ENCODE data around the gene SAMD10. TPM values are rescaled to one million over a fixed set of nuclear protein-coding genes. Genes with fewer than 3 reads are reported as not detected.
"Not testable (repeated sequence)": the region's sequence is repeated elsewhere in the genome, so short reads cannot be mapped to it uniquely, and the experiment has no call there.

Gene SAMD10
- total and polyA plus RNA-seq, 3 donors from 2014 or later, result 3.9 to 10.7 (median 6.2) TPM

DNA sequence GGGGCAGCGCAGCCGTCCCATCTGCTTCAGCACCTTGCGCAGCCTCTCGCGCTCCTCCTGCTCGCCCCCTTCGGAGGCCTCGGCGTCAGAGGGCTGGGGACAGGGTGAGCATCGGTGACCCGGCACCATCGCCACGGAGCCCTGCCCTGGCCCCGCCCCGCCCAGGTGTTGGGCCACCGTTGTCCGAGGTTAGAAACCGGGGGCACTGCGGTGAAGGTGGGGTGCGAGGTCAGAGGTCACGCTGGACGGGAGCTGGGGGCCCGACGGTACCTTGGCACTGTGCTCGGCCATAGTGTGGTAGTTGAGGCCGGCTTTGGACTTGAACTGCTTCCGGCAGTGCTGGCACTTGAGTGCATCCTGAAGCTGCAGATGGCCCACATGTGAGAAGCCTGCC is 16.1 kb downstream of the SAMD10 start:
- WGBS, 2 donors, result 89 to 100% methylated on average over 2 to 27 of the region's 27 CpGs
- DNase-seq, result no peak
- no peak for TF ChIP-seq POLR2A (IDR thresholded peaks at IDR 0.05)
- TF ChIP-seq, protein P1, sequence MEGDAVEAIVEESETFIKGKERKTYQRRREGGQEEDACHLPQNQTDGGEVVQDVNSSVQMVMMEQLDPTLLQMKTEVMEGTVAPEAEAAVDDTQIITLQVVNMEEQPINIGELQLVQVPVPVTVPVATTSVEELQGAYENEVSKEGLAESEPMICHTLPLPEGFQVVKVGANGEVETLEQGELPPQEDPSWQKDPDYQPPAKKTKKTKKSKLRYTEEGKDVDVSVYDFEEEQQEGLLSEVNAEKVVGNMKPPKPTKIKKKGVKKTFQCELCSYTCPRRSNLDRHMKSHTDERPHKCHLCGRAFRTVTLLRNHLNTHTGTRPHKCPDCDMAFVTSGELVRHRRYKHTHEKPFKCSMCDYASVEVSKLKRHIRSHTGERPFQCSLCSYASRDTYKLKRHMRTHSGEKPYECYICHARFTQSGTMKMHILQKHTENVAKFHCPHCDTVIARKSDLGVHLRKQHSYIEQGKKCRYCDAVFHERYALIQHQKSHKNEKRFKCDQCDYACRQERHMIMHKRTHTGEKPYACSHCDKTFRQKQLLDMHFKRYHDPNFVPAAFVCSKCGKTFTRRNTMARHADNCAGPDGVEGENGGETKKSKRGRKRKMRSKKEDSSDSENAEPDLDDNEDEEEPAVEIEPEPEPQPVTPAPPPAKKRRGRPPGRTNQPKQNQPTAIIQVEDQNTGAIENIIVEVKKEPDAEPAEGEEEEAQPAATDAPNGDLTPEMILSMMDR (IDR thresholded peaks at IDR 0.05), result no peak

DNA sequence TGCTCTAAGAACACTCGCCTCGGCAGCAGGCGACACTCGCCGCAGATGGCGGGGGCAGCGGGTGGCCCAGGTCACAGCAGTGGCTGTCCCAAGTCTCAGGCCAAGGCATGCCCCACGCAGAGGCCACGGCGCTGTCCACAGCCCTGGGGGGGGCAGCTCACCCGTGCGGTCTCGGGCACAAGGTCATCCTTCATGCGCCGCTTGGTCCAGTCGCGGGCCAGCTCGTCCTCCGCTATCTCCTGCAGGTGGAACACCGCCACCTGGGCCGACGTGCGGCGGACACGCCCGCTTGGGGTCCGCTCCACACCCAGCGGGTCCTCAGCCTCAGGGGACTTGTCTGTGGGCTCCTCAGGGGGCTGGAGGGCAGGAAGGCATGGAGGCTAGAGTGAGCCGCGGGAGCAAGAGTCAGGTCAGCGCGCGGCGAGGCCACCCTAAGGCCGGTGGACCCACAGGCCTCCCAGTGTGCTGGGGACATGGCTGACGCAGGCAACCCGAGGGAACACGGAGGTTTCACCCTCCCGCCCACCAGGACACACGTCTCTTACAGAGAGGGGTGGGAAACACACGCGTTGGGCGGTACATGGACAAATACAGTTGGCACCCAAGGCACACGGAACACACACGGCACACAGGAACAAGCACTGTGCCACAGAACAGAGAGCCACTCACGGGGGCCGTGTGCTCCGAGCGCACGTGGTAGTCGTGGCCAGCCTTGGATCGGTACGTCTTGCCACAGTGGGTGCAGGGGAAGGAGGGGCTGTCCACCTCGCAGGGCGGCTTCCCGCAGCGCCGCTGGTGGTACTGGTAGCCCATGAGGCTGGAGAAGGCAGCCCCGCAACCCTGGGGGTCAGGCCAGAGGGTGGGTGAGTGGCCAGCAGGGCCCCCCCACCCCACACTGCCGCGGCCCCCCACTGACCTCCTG is 16.8 kb downstream of the SAMD10 start:
- no peaks in the 10 kb centered on the region for H3K36me3 ChIP-seq (ENCODE audit: low read depth, missing control alignments)
- no peak overlapping the region for H3K4me3 ChIP-seq
- no peak for TF ChIP-seq POLR2A (IDR thresholded peaks at IDR 0.05)
- TF ChIP-seq, protein P1 (IDR thresholded peaks at IDR 0.05), result no peak
- WGBS, 2 donors, result 93 to 94% methylated on average over 38 to 61 of the region's 61 CpGs
- intact Hi-C loops (cut with DNase I; ENCODE audit: low total_unique reads), result no loop called here
- no peak overlapping the region for H3K27ac ChIP-seq
- DNase-seq, result no peak
- H3K27me3 ChIP-seq, result no peaks in the 10 kb centered on the region
- no peaks in the 10 kb centered on the region for H3K9me3 ChIP-seq
- peaks cover 4% of the 10 kb centered on the region for H3K4me1 ChIP-seq

More for the DNA sequence above, 16.1 kb downstream of the SAMD10 start:
- Histone ChIP-seq H3K27me3 (no peaks in the 10 kb centered on the region), H3K27ac (no peak overlapping the region), H3K4me1 (peaks cover 3% of the 10 kb centered on the region), H3K36me3 (ENCODE audit: low read depth, missing control alignments) (no peaks in the 10 kb centered on the region), H3K4me3 (no peak overlapping the region), H3K9me3 (no peaks in the 10 kb centered on the region)
- intact Hi-C loops (cut with DNase I; ENCODE audit: low total_unique reads), result no loop called here

DNA sequence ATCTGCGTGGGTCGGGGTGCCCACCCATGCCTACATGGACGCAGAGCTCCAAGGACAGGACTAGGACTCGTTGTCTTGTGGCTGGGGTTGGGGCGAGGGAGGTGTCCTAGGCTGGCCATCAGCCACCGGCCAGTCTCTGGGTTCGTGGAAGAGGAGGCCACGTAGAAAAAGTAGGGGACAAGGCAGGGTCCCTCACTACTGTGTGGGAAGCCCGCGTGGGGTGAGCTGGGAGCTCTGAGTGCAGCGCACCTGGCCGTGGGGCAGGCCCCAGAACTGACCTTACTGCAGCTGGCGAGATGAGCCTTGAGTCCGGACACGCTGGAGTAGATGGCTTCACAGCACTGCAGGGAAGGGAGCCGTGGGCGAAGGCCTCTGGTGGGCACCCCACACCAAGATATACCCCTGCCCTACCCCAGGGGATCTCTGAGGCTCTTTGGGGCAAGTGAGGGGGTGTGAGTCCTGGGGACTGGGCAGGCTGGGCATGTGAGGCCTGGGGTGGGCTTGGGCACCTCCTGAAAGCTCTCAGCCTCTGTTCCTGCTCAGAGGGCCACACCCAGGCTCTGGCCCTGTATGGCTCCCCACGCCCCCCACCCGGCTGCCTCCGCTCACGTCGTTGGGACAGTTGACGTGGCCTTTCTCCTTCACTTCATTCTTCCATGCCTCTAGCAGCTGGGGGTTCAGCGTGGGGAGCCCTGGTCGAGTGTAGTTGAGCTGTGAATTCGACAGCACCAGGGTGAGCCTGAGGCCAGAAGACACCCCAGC is 17.6 kb downstream of the SAMD10 start:
- Histone ChIP-seq H3K27me3 (no peaks in the 10 kb centered on the region), H3K4me3 (no peak overlapping the region), H3K4me1 (peaks cover 10% of the 10 kb centered on the region), H3K27ac (no peak overlapping the region), H3K9me3 (no peaks in the 10 kb centered on the region), H3K36me3 (ENCODE audit: low read depth, missing control alignments) (no peaks in the 10 kb centered on the region)
- intact Hi-C loops (cut with DNase I; ENCODE audit: low total_unique reads), result no loop called here
- TF ChIP-seq POLR2A (IDR thresholded peaks at IDR 0.05), result no peak
- TF ChIP-seq, protein P1 (IDR thresholded peaks at IDR 0.05), result no peak
- DNase-seq, result no peak
- WGBS, 2 donors, result 85 to 90% methylated on average over 17 to 26 of the region's 26 CpGs

DNA sequence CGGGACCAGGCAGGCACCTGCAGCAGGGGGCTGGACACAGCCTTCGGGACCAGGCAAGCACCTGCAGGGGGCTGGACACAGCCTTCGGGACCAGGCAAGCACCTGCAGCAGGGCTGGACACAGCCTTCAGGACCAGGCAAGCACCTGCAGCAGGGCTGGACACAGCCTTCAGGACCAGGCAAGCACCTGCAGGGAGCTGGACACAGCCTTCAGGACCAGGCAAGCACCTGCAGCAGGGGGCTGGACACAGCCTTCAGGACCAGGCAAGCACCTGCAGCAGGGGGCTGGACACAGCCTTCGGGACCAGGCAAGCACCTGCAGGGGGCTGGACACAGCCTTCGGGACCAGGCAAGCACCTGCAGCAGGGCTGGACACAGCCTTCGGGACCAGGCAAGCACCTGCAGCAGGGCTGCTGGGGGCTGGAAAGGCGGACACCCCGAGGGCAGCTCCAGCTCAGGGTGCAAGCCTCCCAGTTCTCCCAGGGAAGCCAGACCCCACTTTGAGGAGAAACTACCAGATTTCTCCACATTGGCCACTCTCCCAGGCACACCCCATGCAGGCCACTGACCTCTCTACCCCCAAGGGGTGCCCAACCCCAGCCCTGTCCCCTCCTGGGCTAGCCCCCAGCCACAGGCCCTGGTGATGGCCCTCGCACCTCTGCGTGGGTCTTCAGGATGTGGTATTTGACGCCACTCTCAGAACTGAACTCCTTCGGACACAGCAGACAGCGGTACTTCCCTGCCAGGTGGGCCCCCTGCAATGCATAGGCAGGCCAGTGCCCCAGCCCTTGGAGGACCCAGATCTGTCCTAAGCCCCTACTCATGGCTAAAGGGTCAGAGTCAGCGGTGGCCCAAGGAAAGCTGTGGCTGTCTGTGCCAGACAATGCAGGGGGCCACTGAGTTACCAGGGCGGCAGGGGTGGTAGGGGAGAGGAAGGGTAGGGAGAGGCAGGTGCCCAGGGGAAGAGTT is 18.5 kb downstream of the SAMD10 start:
- intact Hi-C loops (cut with DNase I; ENCODE audit: low total_unique reads); H3K27ac ChIP-seq; H3K27me3 ChIP-seq; H3K9me3 ChIP-seq; DNase-seq; H3K4me1 ChIP-seq; H3K4me3 ChIP-seq; H3K36me3 ChIP-seq (ENCODE audit: low read depth, missing control alignments): not testable (repeated sequence)
- 94% methylated on average over 6 to 13 of the region's 15 CpGs for WGBS, 2 donors

Data from testis (tissue), 3 donors.